HG03025 (cell line): ENCODE results near the gene SPRED3.
"Not testable (repeated sequence)": the region's sequence is repeated elsewhere in the genome, so short reads cannot be mapped to it uniquely, and the experiment has no call there.

ENCODE experiments used
- ATAC-seq: cut with Tn5 transposase; IDR thresholded peaks from one replicate; pipeline ENCODE4 v1.9.1; 2021; ENCODE audit warnings: mild to moderate bottlenecking, moderate library complexity; ENCODE audit not compliant: unreplicated experiment, low FRiP score

Gene SPRED3

GRCh38 chr19:38412961-38413360 is 24.5 kb downstream of the SPRED3 start:
- no peak for ATAC-seq

- no peak for ATAC-seq
Measured at GRCh38 chr19:38413416-38413815, 24.9 kb downstream of the SPRED3 start.

GRCh38 chr19:38417146-38417543 is 28.6 kb downstream of the SPRED3 start:
- ATAC-seq, result no peak

- ATAC-seq, result no peak
Measured at GRCh38 chr19:38417544-38418506, 29.3 kb downstream of the SPRED3 start.

- ATAC-seq, result no peak
Measured at GRCh38 chr19:38420935-38421334, 32.4 kb downstream of the SPRED3 start.

- no peak for ATAC-seq
Measured at GRCh38 chr19:38421856-38422255, 33.4 kb downstream of the SPRED3 start.

GRCh38 chr19:38422438-38422837 is 33.9 kb downstream of the SPRED3 start:
- ATAC-seq, result no peak

- ATAC-seq, result no peak
Measured at GRCh38 chr19:38424272-38424671, 35.8 kb downstream of the SPRED3 start.

- ATAC-seq, result no peak
Measured at GRCh38 chr19:38425222-38425809, 36.8 kb downstream of the SPRED3 start.

GRCh38 chr19:38425810-38426466 is 37.4 kb downstream of the SPRED3 start, which contains the start of gene RASGRP4:
Gene RASGRP4 (minus strand): TSS chr19:38426219. CDS start chr19:38426091, 128 bp downstream.
- ATAC-seq, result no peak

GRCh38 chr19:38427035-38427677 is 38.7 kb downstream of the SPRED3 start:
- not testable (repeated sequence) for ATAC-seq

GRCh38 chr19:38429055-38429810 is 40.7 kb downstream of the SPRED3 start:
- ATAC-seq, result no peak

GRCh38 chr19:38429811-38430156 is 41.3 kb downstream of the SPRED3 start:
- no peak for ATAC-seq

- ATAC-seq, result no peak
Measured at GRCh38 chr19:38430931-38431330, 42.4 kb downstream of the SPRED3 start.

- ATAC-seq, result no peak
Measured at GRCh38 chr19:38433268-38433733, 44.8 kb downstream of the SPRED3 start, which contains the start of gene RYR1. Gene RYR1 (plus strand): TSS chr19:38433691. CDS start chr19:38433830, 139 bp downstream.

- no peak for ATAC-seq
Measured at GRCh38 chr19:38434549-38435051, 46.1 kb downstream of the SPRED3 start.

GRCh38 chr19:38437295-38437694 is 48.8 kb downstream of the SPRED3 start:
- no peak for ATAC-seq

- ATAC-seq, result no peak
Measured at GRCh38 chr19:38437917-38438316, 49.4 kb downstream of the SPRED3 start.

- ATAC-seq, result no peak
Measured at GRCh38 chr19:38440592-38440991, 52.1 kb downstream of the SPRED3 start.
